Large intestine (tissue), 3 donors: ENCODE results near the gene HDHD5. TPM values are rescaled to one million over a fixed set of nuclear protein-coding genes. Genes with fewer than 3 reads are reported as not detected.

Experiments used
- DNase-seq, 2 donors: peaks; one replicate each; pipeline versions ENCODE4 v3.0.0 to v3.0.0-alpha.2; 2013
- H3K27ac ChIP-seq: one replicate; pipeline ENCODE4 v1.5.1; 2013; ENCODE audit warnings: low read length
- H3K27me3 ChIP-seq: 2 replicates; pipeline ENCODE4 v1.6.1; 2013; ENCODE audit warnings: low read length; ENCODE audit not compliant: control insufficient read depth, insufficient read depth
- H3K36me3 ChIP-seq: 2 replicates; pipeline ENCODE4 v1.6.1; 2013; ENCODE audit warnings: low read length; ENCODE audit not compliant: control insufficient read depth, insufficient read depth
- H3K4me1 ChIP-seq: one replicate; pipeline ENCODE4 v1.6.1; 2013; ENCODE audit warnings: low read length; ENCODE audit not compliant: control insufficient read depth, insufficient read depth
- H3K4me3 ChIP-seq: one replicate; pipeline ENCODE4 v1.5.1; 2013; ENCODE audit warnings: low read length
- H3K9me3 ChIP-seq: one replicate; pipeline ENCODE4 v1.6.1; 2013; ENCODE audit warnings: mild to moderate bottlenecking, low read depth, low read length, moderate library complexity; ENCODE audit not compliant: control insufficient read depth
- WGBS: methylation state at CpG from one replicate; pipeline ENCODE4 v1.1.5; 2013; ENCODE audit warnings: low lambda C conversion rate; ENCODE audit not compliant: insufficient coverage; 5-methylcytosine and 5-hydroxymethylcytosine counted together
- polyA plus RNA-seq: library from polyadenylated mRNA; unstranded; fragments of 120-200 nt; gene quantifications from one replicate; pipeline ENCODE4 v1.2.1, GENCODE V29; 2013

HDHD5 gene
- polyA plus RNA-seq, 1 donor: 37.9 TPM

DNA sequence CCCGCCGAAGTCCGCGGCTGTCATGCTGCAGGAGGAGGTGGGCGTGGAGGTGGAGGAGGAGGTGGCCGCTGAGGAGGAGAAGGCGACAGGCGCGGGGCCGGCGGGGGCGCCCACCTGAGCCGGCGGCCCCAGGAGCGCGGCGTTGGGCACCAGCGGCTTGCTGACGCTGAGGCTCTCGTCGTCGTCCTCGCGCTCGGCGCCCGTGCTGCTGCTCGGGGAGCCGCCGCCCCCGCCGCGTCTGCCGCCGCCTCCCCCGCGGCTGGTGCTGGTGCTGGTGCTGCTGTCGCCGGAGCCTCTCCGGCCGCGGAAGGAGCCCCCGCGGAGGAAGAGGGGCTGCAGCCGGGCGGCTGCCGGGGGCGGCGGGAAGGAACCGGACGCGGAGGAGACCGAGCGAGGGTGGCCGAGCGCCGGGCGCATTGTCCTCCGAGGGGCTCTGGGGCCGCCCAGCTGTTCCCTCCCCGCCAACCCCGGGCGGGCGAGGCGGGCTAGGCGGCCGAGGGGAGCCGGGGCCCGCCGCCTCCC, 38.3 kb downstream of the HDHD5 start:
- WGBS: no CpG with 5 or more reads among the region's 70 CpGs
- Histone ChIP-seq H3K9me3 (peaks cover 2% of the 10 kb centered on the region), H3K27me3 (peaks cover 45% of the 10 kb centered on the region), H3K27ac (no peak overlapping the region), H3K4me1 (peaks cover 4% of the 10 kb centered on the region), H3K36me3 (no peaks in the 10 kb centered on the region), H3K4me3 (no peak overlapping the region)
- DNase-seq: no peak

DNA sequence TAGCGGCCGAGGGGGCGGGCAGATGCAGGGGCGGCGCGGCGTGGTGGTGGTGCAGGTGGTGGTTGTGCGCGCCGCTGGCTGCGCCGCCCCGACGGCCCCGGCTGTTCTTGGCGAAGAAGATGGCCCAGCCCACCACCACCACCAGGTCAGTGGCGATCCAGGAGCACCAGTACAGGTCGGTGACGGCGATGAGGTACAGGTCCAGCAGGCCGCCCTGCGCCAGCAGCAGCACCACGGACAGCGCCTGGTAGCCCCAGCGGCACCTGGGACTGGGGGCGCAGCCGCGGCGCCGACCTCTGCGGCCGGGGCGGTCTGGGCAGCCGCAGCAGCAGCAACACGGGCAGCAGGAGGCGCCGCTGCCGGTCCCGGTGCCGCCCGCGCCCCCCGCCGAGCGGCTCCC, 38.8 kb downstream of the HDHD5 start:
- Histone ChIP-seq H3K36me3 (no peaks in the 10 kb centered on the region), H3K9me3 (peaks cover 2% of the 10 kb centered on the region), H3K27me3 (peaks cover 45% of the 10 kb centered on the region), H3K4me1 (peaks cover 4% of the 10 kb centered on the region), H3K4me3 (no peak overlapping the region), H3K27ac (no peak overlapping the region)
- DNase-seq: peak; percentile 29 to 58
- WGBS: no CpG with 5 or more reads among the region's 45 CpGs

DNA sequence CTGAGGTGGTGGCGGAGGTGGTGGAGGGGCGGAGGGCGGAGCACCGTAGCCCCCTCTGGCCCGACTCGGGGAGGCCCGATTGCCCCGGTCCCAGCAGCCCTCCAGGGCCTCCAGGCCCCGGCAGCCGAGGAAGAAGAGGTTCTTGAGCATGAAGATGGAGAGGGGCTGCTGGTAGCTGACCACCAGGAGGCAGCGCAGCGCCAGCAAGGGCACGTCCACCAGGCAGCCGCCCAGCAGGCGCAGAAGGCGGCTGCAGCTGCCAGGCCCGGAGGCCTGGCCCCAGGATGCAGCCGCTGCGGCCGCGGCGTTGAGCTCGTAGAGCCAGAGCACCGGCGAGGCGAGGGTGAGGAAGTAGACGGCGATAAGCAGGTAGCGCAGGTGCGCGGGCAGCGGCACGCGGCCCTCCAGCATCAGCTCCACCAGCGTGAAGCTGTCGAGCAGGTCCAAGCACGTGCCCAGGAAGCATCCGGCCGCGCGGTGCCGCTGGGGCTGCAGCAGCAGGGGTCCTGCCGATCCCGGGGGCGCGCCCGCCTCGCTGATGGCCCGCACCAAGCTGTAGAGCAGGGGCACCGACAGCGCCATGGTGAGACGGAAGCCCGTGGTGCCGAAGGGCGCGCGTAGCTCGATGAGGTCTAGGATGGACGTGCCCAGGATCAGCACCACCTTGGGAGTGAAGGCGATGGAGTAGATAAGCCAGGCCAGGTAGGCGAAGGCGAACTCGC, 39.4 kb downstream of the HDHD5 start:
- peaks cover 2% of the 10 kb centered on the region for H3K9me3 ChIP-seq
- H3K27ac ChIP-seq: no peak overlapping the region
- H3K27me3 ChIP-seq: peaks cover 45% of the 10 kb centered on the region
- peaks cover 4% of the 10 kb centered on the region for H3K4me1 ChIP-seq
- H3K4me3 ChIP-seq: no peak overlapping the region
- no peaks in the 10 kb centered on the region for H3K36me3 ChIP-seq
- DNase-seq: peak in 1 of 2 donors; percentile 37
- WGBS: no CpG with 5 or more reads among the region's 63 CpGs

GRCh38 chr22:17118342-17118741, 40.7 kb downstream of the HDHD5 start:
- Histone ChIP-seq H3K27ac (no peak overlapping the region), H3K4me1 (peaks cover 4% of the 10 kb centered on the region)

GRCh38 chr22:17117890-17118289, 41.2 kb downstream of the HDHD5 start:
- H3K4me1 ChIP-seq: peaks cover 4% of the 10 kb centered on the region
- DNase-seq: no peak
- no peaks in the 10 kb centered on the region for H3K36me3 ChIP-seq
- H3K4me3 ChIP-seq: no peak overlapping the region
- WGBS: no CpG with 5 or more reads among the region's 4 CpGs
- peaks cover 42% of the 10 kb centered on the region for H3K27me3 ChIP-seq
- H3K27ac ChIP-seq: no peak overlapping the region
- peaks cover 2% of the 10 kb centered on the region for H3K9me3 ChIP-seq

More at GRCh38 chr22:17118342-17118741, 40.7 kb downstream of the HDHD5 start:
- WGBS: no CpG with 5 or more reads among the region's 4 CpGs
- no peaks in the 10 kb centered on the region for H3K36me3 ChIP-seq
- H3K4me3 ChIP-seq: no peak overlapping the region
- no peak for DNase-seq
- peaks cover 42% of the 10 kb centered on the region for H3K27me3 ChIP-seq
- H3K9me3 ChIP-seq: peaks cover 2% of the 10 kb centered on the region

DNA sequence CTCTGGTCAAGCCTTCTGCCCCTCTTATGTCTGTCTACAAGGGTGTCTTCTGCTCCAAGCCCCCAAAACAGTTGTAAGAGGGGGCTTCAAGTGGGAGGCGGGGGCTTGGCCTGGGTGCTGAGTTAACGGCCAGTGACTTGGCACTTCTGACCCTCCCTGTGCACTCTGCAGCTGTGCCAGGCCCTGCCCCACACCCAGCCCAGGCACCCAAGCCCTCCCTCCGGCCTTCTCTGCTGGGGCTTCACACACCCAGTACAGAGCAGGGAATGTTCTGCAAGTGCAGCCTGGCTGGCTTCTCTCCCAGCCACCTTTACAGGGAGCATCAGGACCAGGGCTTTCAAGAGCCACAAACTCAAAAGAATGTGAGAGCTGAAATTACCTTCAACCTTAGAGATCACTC, 41.7 kb downstream of the HDHD5 start:
- Histone ChIP-seq H3K4me3 (no peak overlapping the region), H3K9me3 (peaks cover 2% of the 10 kb centered on the region), H3K36me3 (no peaks in the 10 kb centered on the region), H3K4me1 (peaks cover 4% of the 10 kb centered on the region), H3K27ac (no peak overlapping the region), H3K27me3 (peaks cover 39% of the 10 kb centered on the region)
- no peak for DNase-seq
- WGBS: no CpG with 5 or more reads among the region's 3 CpGs

GRCh38 chr22:17116572-17117330, 42.3 kb downstream of the HDHD5 start:
- WGBS: no CpG with 5 or more reads among the region's 6 CpGs
- Histone ChIP-seq H3K4me3 (no peak overlapping the region), H3K27me3 (peaks cover 33% of the 10 kb centered on the region), H3K9me3 (peaks cover 2% of the 10 kb centered on the region), H3K27ac (no peak overlapping the region), H3K36me3 (no peaks in the 10 kb centered on the region), H3K4me1 (peaks cover 3% of the 10 kb centered on the region)
- no peak for DNase-seq

DNA sequence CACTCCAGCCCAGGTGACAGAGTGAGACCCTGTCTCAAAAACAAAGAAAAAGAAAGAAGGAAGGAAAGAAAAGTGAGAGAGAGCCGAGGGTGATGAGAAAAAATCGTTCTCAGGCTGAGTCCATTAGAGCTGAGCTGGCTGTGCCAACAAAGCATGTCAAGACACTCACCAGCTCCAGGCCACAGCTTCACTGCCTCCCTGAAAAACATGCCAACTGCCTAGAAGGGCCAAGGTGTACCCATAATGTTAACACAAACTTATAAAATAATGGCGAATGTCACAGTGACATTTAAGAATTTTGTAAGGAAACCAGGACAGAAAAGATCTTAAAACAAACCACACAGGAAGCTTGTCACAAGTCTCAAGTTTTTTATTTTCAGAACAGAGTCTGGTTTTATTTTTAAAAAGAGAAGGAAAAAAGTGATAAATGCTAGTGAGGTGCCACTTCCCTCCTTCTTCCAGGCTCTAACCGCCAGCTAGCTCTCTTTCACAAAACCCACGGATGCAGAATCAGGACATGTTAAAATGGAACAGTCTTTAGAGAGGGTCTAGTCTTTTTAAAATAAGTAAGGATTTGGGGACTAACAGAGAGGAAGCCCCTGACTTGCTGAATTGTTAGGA, 43.0 kb downstream of the HDHD5 start:
- H3K4me3 ChIP-seq: no peak overlapping the region
- H3K4me1 ChIP-seq: no peaks in the 10 kb centered on the region
- H3K27ac ChIP-seq: no peak overlapping the region
- peaks cover 2% of the 10 kb centered on the region for H3K9me3 ChIP-seq
- 20% methylated on average over 1 of the region's 5 CpGs for WGBS
- DNase-seq: no peak
- no peaks in the 10 kb centered on the region for H3K36me3 ChIP-seq
- H3K27me3 ChIP-seq: peaks cover 28% of the 10 kb centered on the region

DNA sequence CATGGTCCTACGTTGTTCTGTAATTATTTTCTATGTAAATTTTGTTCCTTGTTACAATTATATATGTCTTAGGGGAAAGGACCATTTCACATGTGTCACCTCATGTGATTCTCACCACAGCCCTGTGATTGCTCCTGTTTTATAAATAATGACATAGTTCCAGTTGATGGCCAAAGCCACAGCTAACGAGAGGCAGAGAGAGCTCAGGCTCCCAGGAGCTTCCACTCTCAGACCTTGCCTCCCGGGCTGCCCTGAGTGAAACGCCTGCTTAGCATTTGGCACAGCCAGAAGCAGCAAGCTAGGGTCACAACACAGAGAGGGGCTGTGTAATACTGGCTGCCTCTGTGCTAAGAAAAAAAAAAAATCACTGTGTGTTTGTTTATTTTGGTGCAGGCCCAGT, 43.8 kb downstream of the HDHD5 start:
- WGBS: no CpG with 5 or more reads among the region's 4 CpGs
- no peak overlapping the region for H3K27ac ChIP-seq

DNA sequence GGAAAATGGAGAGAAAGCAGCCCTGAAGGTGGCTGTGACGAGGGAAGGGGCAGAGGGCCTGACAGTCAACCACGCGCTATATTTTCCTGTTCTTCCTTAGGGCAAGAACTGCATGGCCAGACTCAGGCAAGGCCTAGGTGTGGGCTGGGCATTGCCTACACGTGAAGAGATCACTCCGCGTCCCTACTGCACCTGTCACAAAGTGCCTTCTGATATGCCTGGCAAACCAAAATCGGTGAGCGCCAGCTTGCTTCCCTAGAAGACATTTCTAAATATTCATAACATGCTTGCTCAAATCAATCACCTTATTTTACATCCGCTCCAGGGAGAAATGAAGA, 44.2 kb downstream of the HDHD5 start:
- no peak for DNase-seq
- 80% methylated on average over 1 of the region's 9 CpGs for WGBS
- H3K4me1 ChIP-seq: no peaks in the 10 kb centered on the region
- no peak overlapping the region for H3K4me3 ChIP-seq
- H3K36me3 ChIP-seq: peaks cover 2% of the 10 kb centered on the region
- peaks cover 25% of the 10 kb centered on the region for H3K27me3 ChIP-seq
- H3K27ac ChIP-seq: no peak overlapping the region
- peaks cover 2% of the 10 kb centered on the region for H3K9me3 ChIP-seq

More for the DNA sequence above, 43.8 kb downstream of the HDHD5 start:
- H3K36me3 ChIP-seq: no peaks in the 10 kb centered on the region
- H3K4me3 ChIP-seq: no peak overlapping the region
- peaks cover 27% of the 10 kb centered on the region for H3K27me3 ChIP-seq
- peaks cover 2% of the 10 kb centered on the region for H3K9me3 ChIP-seq
- no peak for DNase-seq
- H3K4me1 ChIP-seq: no peaks in the 10 kb centered on the region
